Measurements from ENCODE around the gene RFX3.

- no peak for TF ChIP-seq CTCF (IDR thresholded peaks at IDR 0.05; ENCODE audit: insufficient read depth, low read depth, low read length)
- no peak for TF ChIP-seq EZH2 (IDR thresholded peaks at IDR 0.05; ENCODE audit: insufficient read depth, low read length)
Observed at GRCh38 chr9:3191715-3192114, 334.1 kb downstream of the RFX3 start.

Measured in astrocyte (in vitro differentiated cells and primary cell).